IMR-90 (cell line): ENCODE results near the gene PLCH1. TPM values are rescaled to one million over a fixed set of nuclear protein-coding genes. Genes with fewer than 3 reads are reported as not detected.

Experiments
- ATAC-seq: fragments of 200-7000 bp; cut with Tn5 transposase; 2 replicates; pipeline ENCODE4 v1.9.1; 2020; ENCODE audit warnings: low read depth, mild to moderate bottlenecking, moderate library complexity
- BruUV-seq: library from RNA; stranded (reverse); fragments of 400-500 nt; replicated peaks from 2 replicates; lab custom pipeline; 2021; lab: Mats Ljungman, UMichigan
- CTCF ChIA-PET: fragments of 300-600 bp; formaldehyde crosslinking; extraction: SDS; loops from one replicate; lab custom pipeline; 2021; ENCODE audit warnings: antibody characterized with exemption; lab: Yijun Ruan, JAX
- POLR2A ChIA-PET: fragments of 300-600 bp; sonication (Branson Sonifier 250); formaldehyde crosslinking; loops from one replicate; lab custom pipeline; 2022; ENCODE audit warnings: antibody characterized with exemption; ENCODE audit not compliant: unreplicated experiment; lab: Charles Lee
- DNase-seq: peaks from one replicate; pipeline ENCODE4 v3.0.0; 2013
- H2AFZ ChIP-seq: replicated peaks from 2 replicates; pipeline ENCODE3; 2013; ENCODE audit warnings: low read length, mild to moderate bottlenecking; ENCODE audit not compliant: poor library complexity
- H2AK5ac ChIP-seq: 2 replicates; pipeline ENCODE4 v1.6.1; 2013; ENCODE audit warnings: low read depth, low read length, inconsistent platforms
- H2AK9ac ChIP-seq: replicated peaks from 2 replicates; pipeline ENCODE3; 2013; ENCODE audit warnings: mild to moderate bottlenecking, low read depth, low read length, moderate library complexity; ENCODE audit not compliant: poor library complexity
- H2BK120ac ChIP-seq: 2 replicates; pipeline ENCODE4 v1.6.1; 2013; ENCODE audit warnings: low read depth, low read length, inconsistent platforms
- H2BK15ac ChIP-seq: 3 replicates; pipeline ENCODE4 v1.6.1; 2013; ENCODE audit warnings: low read depth, low read length, inconsistent platforms
- H2BK20ac ChIP-seq: 2 replicates; pipeline ENCODE4 v1.6.1; 2013; ENCODE audit warnings: low read depth, mild to moderate bottlenecking, inconsistent platforms, low read length, moderate library complexity
- H2BK5ac ChIP-seq: 2 replicates; pipeline ENCODE4 v1.6.1; 2013; ENCODE audit warnings: mild to moderate bottlenecking, low read depth, low read length, inconsistent platforms; ENCODE audit not compliant: poor library complexity, severe bottlenecking
- H3K14ac ChIP-seq: replicated peaks from 2 replicates; pipeline ENCODE4 v1.6.1; 2013; ENCODE audit warnings: low read depth, low read length, inconsistent platforms
- H3K18ac ChIP-seq: 2 replicates; pipeline ENCODE4 v1.6.1; 2013; ENCODE audit warnings: low read depth, low read length, control low read depth
- H3K23ac ChIP-seq: 2 replicates; pipeline ENCODE4 v1.6.1; 2013; ENCODE audit warnings: low read depth, low read length, inconsistent platforms
- H3K27ac ChIP-seq: 2 replicates; pipeline ENCODE4 v1.5.1; 2013; ENCODE audit warnings: mild to moderate bottlenecking, control low read depth, low read length; ENCODE audit not compliant: insufficient read depth
- H3K27me3 ChIP-seq: 2 replicates; pipeline ENCODE4 v1.6.1; 2013; ENCODE audit warnings: low read length; ENCODE audit not compliant: control insufficient read depth, insufficient read depth
- H3K36me3 ChIP-seq: 2 replicates; pipeline ENCODE4 v1.6.1; 2013; ENCODE audit warnings: low read length, mixed read lengths; ENCODE audit not compliant: control insufficient read depth, insufficient read depth
- H3K4ac ChIP-seq: 2 replicates; pipeline ENCODE4 v1.6.1; 2013; ENCODE audit warnings: low read depth, low read length, inconsistent platforms
- H3K4me1 ChIP-seq: 2 replicates; pipeline ENCODE4 v1.6.1; 2013; ENCODE audit warnings: low read length, mixed read lengths; ENCODE audit not compliant: control insufficient read depth, insufficient read depth
- H3K4me2 ChIP-seq: 2 replicates; pipeline ENCODE4 v1.6.1; 2013; ENCODE audit warnings: low read depth, mild to moderate bottlenecking, control low read depth, low read length, moderate library complexity
- H3K4me3 ChIP-seq: 2 replicates; pipeline ENCODE4 v1.5.1; 2013; ENCODE audit warnings: low read depth, mild to moderate bottlenecking, control low read depth, low read length, moderate library complexity; ENCODE audit not compliant: insufficient read depth
- H3K56ac ChIP-seq: 2 replicates; pipeline ENCODE4 v1.6.1; 2013; ENCODE audit warnings: low read length, inconsistent platforms; ENCODE audit not compliant: insufficient read depth; ENCODE audit errors: extremely low read depth
- H3K79me1 ChIP-seq, 2 experiments: 2 replicates each; pipeline ENCODE4 v1.6.1; 2013; ENCODE audit warnings: low read length in 2 of 2, inconsistent platforms in 1 of 2, low read depth in 1 of 2
- H3K9ac ChIP-seq: 2 replicates; pipeline ENCODE4 v1.6.1; 2013; ENCODE audit warnings: low read depth, low read length, control low read depth
- H3K9me1 ChIP-seq: 2 replicates; pipeline ENCODE4 v1.6.1; 2013; ENCODE audit warnings: low read length, inconsistent platforms; ENCODE audit not compliant: insufficient read depth
- H3K9me3 ChIP-seq: 2 replicates; pipeline ENCODE4 v1.6.1; 2013; ENCODE audit warnings: low read length; ENCODE audit not compliant: control insufficient read depth, insufficient read depth
- H4K20me1 ChIP-seq: 2 replicates; pipeline ENCODE4 v1.6.1; 2013; ENCODE audit warnings: low read length, inconsistent platforms; ENCODE audit not compliant: insufficient read depth
- H4K5ac ChIP-seq: 2 replicates; pipeline ENCODE4 v1.6.1; 2013; ENCODE audit warnings: mild to moderate bottlenecking, low read depth, low read length, control low read depth
- H4K8ac ChIP-seq, 2 experiments: 2 replicates each; pipeline ENCODE4 v1.6.1; 2013; ENCODE audit warnings: low read depth in 2 of 2, low read length in 2 of 2, control low read depth in 1 of 2, inconsistent platforms in 1 of 2
- H4K91ac ChIP-seq: 2 replicates; pipeline ENCODE4 v1.6.1; 2013; ENCODE audit warnings: low read depth, low read length, inconsistent platforms; ENCODE audit not compliant: insufficient read depth
- BHLHE40 ChIP-seq: fragments of 150-350 bp; IDR thresholded peaks from 2 replicates; pipeline ENCODE4 v1.6.1; 2016; ENCODE audit warnings: mild to moderate bottlenecking, low read depth, low read length
- CHD1 ChIP-seq: IDR thresholded peaks from 2 replicates; pipeline ENCODE4 v1.6.1; 2012; ENCODE audit warnings: low read depth, low read length, improper control_type of control experiment
- CTCF ChIP-seq: conservative IDR thresholded peaks from 2 replicates; pipeline ENCODE4 v1.5.1; 2012; ENCODE audit warnings: mild to moderate bottlenecking, low read depth, low read length, improper control_type of control experiment
- ELK1 ChIP-seq: fragments of 150-350 bp; IDR thresholded peaks from 2 replicates; pipeline ENCODE4 v1.6.1; 2016; ENCODE audit warnings: low read depth, mild to moderate bottlenecking, low read length, moderate library complexity, borderline replicate concordance
- MAFK ChIP-seq: IDR thresholded peaks from 2 replicates; pipeline ENCODE4 v1.6.1; 2012; ENCODE audit warnings: low read depth, low read length, improper control_type of control experiment
- MAZ ChIP-seq: IDR thresholded peaks from 2 replicates; pipeline ENCODE4 v1.6.1; 2012; ENCODE audit warnings: low read depth, mild to moderate bottlenecking, low read length, improper control_type of control experiment, moderate library complexity, borderline replicate concordance
- MXI1 ChIP-seq: IDR thresholded peaks from 2 replicates; pipeline ENCODE4 v1.6.1; 2012; ENCODE audit warnings: low read depth, mild to moderate bottlenecking, low read length, moderate library complexity, borderline replicate concordance
- NFE2L2 ChIP-seq: fragments of 150-350 bp; IDR thresholded peaks from 2 replicates; pipeline ENCODE4 v1.6.1; 2016; ENCODE audit warnings: low read depth, mild to moderate bottlenecking, low read length
- POLR2A ChIP-seq: IDR thresholded peaks from 2 replicates; pipeline ENCODE4 v1.6.1; 2012; ENCODE audit warnings: mild to moderate bottlenecking, low read depth, low read length
- RAD21 ChIP-seq: IDR thresholded peaks from 2 replicates; pipeline ENCODE4 v1.6.1; 2012; ENCODE audit warnings: low read length, improper control_type of control experiment
- RCOR1 ChIP-seq: IDR thresholded peaks from 2 replicates; pipeline ENCODE4 v1.6.1; 2012; ENCODE audit warnings: mild to moderate bottlenecking, low read length, improper control_type of control experiment; ENCODE audit not compliant: insufficient replicate concordance
- RFX5 ChIP-seq: IDR thresholded peaks from 2 replicates; pipeline ENCODE4 v1.8.0; 2012; ENCODE audit warnings: low read depth, mild to moderate bottlenecking, low read length, moderate library complexity
- SMC3 ChIP-seq: fragments of 150-350 bp; IDR thresholded peaks from 2 replicates; pipeline ENCODE4 v1.6.1; 2016; ENCODE audit warnings: low read depth, mild to moderate bottlenecking, antibody characterized with exemption, low read length, moderate library complexity
- USF2 ChIP-seq: fragments of 150-350 bp; IDR thresholded peaks from 2 replicates; pipeline ENCODE4 v1.6.1; 2017; ENCODE audit warnings: mild to moderate bottlenecking, antibody characterized with exemption, low read length, low read depth
- WGBS, 2 experiments: methylation state at CpG; one replicate each; pipeline versions ENCODE4 v1.1.5 to v1.1.7; 2013; ENCODE audit warnings: missing lambda C conversion rate in 2 of 2; ENCODE audit not compliant: insufficient read length in 1 of 2; ENCODE audit errors: extremely low coverage in 2 of 2; 5-methylcytosine and 5-hydroxymethylcytosine counted together
- dilution Hi-C: fragments of 300-500 bp; cut with HindIII; formaldehyde crosslinking; loops from one replicate; pipeline ENCODE4 v1.14.3; 2018; ENCODE audit warnings: low sequenced_read_pairs; ENCODE audit not compliant: unreplicated experiment
- in situ Hi-C: fragments of 300-500 bp; cut with MboI; formaldehyde crosslinking; loops from 3 replicates; pipeline ENCODE4 v1.14.3; 2019; ENCODE audit warnings: low sequenced_read_pairs, inconsistent platforms, mixed read lengths
- intact Hi-C: fragments of 100-400 bp; cut with micrococcal nuclease; formaldehyde crosslinking; loops from 2 replicates; pipeline ENCODE4 v1.10.0; 2022
- polyA plus RNA-seq, 3 experiments: library from polyadenylated mRNA; depleted of rRNA; stranded (reverse); fragments of >200 nt; gene quantifications; 2 replicates each; pipeline ENCODE4 v1.2.3, GENCODE V29; 2012; ENCODE audit warnings: low replicate concordance in 1 of 3
- total RNA-seq: library from RNA; depleted of rRNA; stranded (reverse); fragments of >200 nt; gene quantifications from 2 replicates; pipeline ENCODE4 v1.2.3, GENCODE V29; 2012

The PLCH1 gene
- total and polyA plus RNA-seq, 2 of the 4 experiments (the other 2 are of a cell fraction) = not detected

DNA sequence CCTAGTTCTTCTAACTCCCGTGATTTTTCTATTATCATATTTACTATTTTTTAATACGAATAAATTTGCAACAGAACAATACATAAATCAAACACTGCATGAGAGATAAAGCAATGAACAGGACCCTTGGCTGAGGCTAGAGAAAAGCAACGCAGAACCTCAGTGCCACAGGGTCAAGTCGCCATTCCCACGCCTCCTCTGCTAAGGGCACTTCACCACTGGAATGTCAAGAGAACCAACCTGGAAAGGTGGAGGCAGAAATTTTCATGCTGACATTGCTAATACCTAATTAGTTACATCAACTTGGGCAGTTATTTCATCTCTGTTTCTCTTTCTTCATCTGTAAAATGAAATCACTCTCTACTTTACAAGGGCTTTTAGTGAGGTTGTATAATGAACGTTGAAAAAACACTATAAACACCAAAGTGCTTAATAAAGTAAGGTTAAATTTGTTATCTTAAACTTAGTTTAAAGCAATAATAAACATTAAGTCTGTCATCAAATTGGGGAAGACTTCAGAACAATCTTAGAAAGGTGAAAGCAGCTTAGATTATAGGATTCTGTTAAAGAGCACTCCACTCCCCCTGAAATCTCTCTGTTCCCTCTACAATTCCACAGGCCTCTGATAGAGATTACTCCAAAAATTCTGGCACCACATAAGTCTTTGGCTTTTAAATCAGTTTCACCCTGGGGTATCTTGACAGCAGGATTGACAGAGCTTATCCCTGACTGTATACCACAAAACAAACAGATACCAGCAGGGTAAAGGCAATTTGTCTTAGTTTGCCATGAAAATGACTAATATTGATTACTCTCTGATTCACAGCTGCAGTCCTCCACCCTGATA is 41.9 kb downstream of the PLCH1 start:
- in situ Hi-C loops = loop anchor here (10.0 to 25.0 kb wide), 3 partner anchors 318 to 941 kb away; no protein-coding TSS in a partner anchor
- WGBS, 2 experiments = 60% methylated on average over 1 of the region's 6 CpGs; no CpG with 5 or more reads in 1 of the 2 experiments
- H2BK5ac ChIP-seq = no peak overlapping the region
- H4K5ac ChIP-seq = no peak overlapping the region
- H2AK5ac ChIP-seq = no peak overlapping the region
- no peak overlapping the region for H3K4me2 ChIP-seq
- no peak overlapping the region for H3K18ac ChIP-seq
- H4K20me1 ChIP-seq = no peaks in the 10 kb centered on the region
- H3K56ac ChIP-seq = no peak overlapping the region
- no peak overlapping the region for H3K27ac ChIP-seq
- no peak overlapping the region for H2BK15ac ChIP-seq
- no peak overlapping the region for H3K23ac ChIP-seq
- no peak overlapping the region for H2BK120ac ChIP-seq
- BruUV-seq = no TSS peak
- H3K9me1 ChIP-seq = no peaks in the 10 kb centered on the region
- H3K4ac ChIP-seq = no peak overlapping the region
- H2BK20ac ChIP-seq = no peak overlapping the region
- ChIA-PET POLR2A (no interaction called here), CTCF (interaction anchor here (0.7 to 3.1 kb wide), 8 partner anchors 8 to 358 kb away, joined by 3 to 26 read pairs (median 4); no protein-coding TSS in a partner anchor)
- H3K14ac ChIP-seq = no peak overlapping the region
- no peak overlapping the region for H4K8ac ChIP-seq
- ATAC-seq (no peak), DNase-seq (no peak)
- H3K9ac ChIP-seq = no peak overlapping the region
- H3K4me3 ChIP-seq = no peak overlapping the region
- H3K9me3 ChIP-seq = no peaks in the 10 kb centered on the region
- H3K79me1 ChIP-seq = no peaks in the 10 kb centered on the region
- H3K4me1 ChIP-seq = no peaks in the 10 kb centered on the region
- dilution Hi-C loops = no loop called here
- H2AK9ac ChIP-seq = no peak overlapping the region
- H2AFZ ChIP-seq = no peak overlapping the region
- H3K27me3 ChIP-seq = no peaks in the 10 kb centered on the region
- no peak overlapping the region for H4K91ac ChIP-seq
- intact Hi-C loops = loop anchor here (1.0 to 10.0 kb wide), 4 partner anchors 321 to 1608 kb away; no protein-coding TSS in a partner anchor
- no peaks in the 10 kb centered on the region for H3K36me3 ChIP-seq
- TF ChIP-seq ELK1 (no peak), NFE2L2 (no peak), BHLHE40 (no peak), SMC3 (no peak), RFX5 (no peak), MAFK (no peak), RCOR1 (no peak), CTCF (no peak), POLR2A (no peak), CHD1 (no peak), USF2 (no peak), RAD21 (no peak), MAZ (no peak), MXI1 (no peak)
